Testis (tissue), 5 donors: Measurements from ENCODE around the gene DNAAF2. TPM values are rescaled to one million over a fixed set of nuclear protein-coding genes. Genes with fewer than 3 reads are reported as not detected.
A peak's percentile ranks its signal among the peaks of the same experiment; 100 is the strongest.

Experiments used
- DNase-seq: peaks from one replicate; pipeline ENCODE4 v3.0.0-alpha.2; 2019
- H3K27ac ChIP-seq, 2 donors: fragments of 200-600 bp; sonication (generic); one replicate each; pipeline ENCODE4 v1.5.1; 2019
- H3K27me3 ChIP-seq: fragments of 200-600 bp; sonication (generic); one replicate; pipeline ENCODE4 v1.5.1; 2019
- H3K36me3 ChIP-seq: fragments of 200-600 bp; sonication (generic); one replicate; pipeline ENCODE4 v1.5.1; 2017; ENCODE audit warnings: low read depth; ENCODE audit errors: missing control alignments
- H3K4me1 ChIP-seq: fragments of 200-600 bp; sonication (generic); one replicate; pipeline ENCODE4 v1.5.1; 2019
- H3K4me3 ChIP-seq, 2 donors: fragments of 200-600 bp; sonication (generic); one replicate each; pipeline ENCODE4 v1.5.1; 2017 to 2019
- H3K9me3 ChIP-seq: fragments of 200-600 bp; sonication (generic); one replicate; pipeline ENCODE4 v1.5.1; 2017
- CTCF ChIP-seq, 3 experiments: fragments of 450-650 bp in 2 of 3; fragments of 200-600 bp in 1 of 3; sonication (generic) in 1 of 3; IDR thresholded peaks; one replicate each; pipeline ENCODE4 v1.5.1; 2016 to 2019; ENCODE audit warnings: antibody characterized with exemption in 3 of 3, mild to moderate bottlenecking in 2 of 3, moderate library complexity in 1 of 3
- POLR2A ChIP-seq: fragments of 450-650 bp; IDR thresholded peaks from one replicate; pipeline ENCODE4 v1.6.1; 2017; ENCODE audit warnings: antibody characterized with exemption, mild to moderate bottlenecking, moderate library complexity
- WGBS, 2 donors: methylation state at CpG; one replicate each; pipeline ENCODE4 v1.1.5; 2018; 5-methylcytosine and 5-hydroxymethylcytosine counted together
- intact Hi-C: fragments of 100-400 bp; cut with DNase I; formaldehyde crosslinking; loops from one replicate; pipeline ENCODE4 v1.15.1; 2023; ENCODE audit warnings: low total_unique reads
- long read RNA-seq, 2 donors: transcript quantifications; one replicate each; lab custom pipeline, GENCODE V29; 2026
- polyA plus RNA-seq: library from polyadenylated mRNA; stranded (reverse); fragments of 350-450 nt; fragmentation: Illumina TruSeq; extraction: RNeasy Lipid Tissue Mini Kit (QIAGEN cat#74804); gene quantifications from one replicate; pipeline ENCODE4 v1.2.3, GENCODE V29; 2014; ENCODE audit warnings: low read depth, low replicate concordance; ENCODE audit not compliant: insufficient read depth
- total RNA-seq, 2 donors: library from RNA; depleted of rRNA; stranded (reverse); fragments of >200 nt; gene quantifications; one replicate each; pipeline ENCODE4 v1.2.3, GENCODE V29; 2016

DNAAF2 gene, protein sequence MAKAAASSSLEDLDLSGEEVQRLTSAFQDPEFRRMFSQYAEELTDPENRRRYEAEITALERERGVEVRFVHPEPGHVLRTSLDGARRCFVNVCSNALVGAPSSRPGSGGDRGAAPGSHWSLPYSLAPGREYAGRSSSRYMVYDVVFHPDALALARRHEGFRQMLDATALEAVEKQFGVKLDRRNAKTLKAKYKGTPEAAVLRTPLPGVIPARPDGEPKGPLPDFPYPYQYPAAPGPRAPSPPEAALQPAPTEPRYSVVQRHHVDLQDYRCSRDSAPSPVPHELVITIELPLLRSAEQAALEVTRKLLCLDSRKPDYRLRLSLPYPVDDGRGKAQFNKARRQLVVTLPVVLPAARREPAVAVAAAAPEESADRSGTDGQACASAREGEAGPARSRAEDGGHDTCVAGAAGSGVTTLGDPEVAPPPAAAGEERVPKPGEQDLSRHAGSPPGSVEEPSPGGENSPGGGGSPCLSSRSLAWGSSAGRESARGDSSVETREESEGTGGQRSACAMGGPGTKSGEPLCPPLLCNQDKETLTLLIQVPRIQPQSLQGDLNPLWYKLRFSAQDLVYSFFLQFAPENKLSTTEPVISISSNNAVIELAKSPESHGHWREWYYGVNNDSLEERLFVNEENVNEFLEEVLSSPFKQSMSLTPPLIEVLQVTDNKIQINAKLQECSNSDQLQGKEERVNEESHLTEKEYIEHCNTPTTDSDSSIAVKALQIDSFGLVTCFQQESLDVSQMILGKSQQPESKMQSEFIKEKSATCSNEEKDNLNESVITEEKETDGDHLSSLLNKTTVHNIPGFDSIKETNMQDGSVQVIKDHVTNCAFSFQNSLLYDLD
- 10 to 100 TPM; 15.3 to 18.2 TPM for total RNA-seq
- 12.7 TPM for polyA plus RNA-seq
- long read RNA-seq, donor 1, transcript DNAAF2-201 (3 exons, 2,963 nt) = major isoform, 9 of 12 reads
- long read RNA-seq, donor 1, partial matches to known transcripts = 0 of 12 reads
- long read RNA-seq, donor 1, other reads (novel, unspliced or antisense) = 0 of 12 reads
- long read RNA-seq, donor 2, transcript DNAAF2-201 (3 exons, 2,963 nt) = major isoform, 5 of 8 reads
- long read RNA-seq, donor 2, partial matches to known transcripts = 0 of 8 reads
- long read RNA-seq, donor 2, other reads (novel, unspliced or antisense) = 0 of 8 reads

- peaks cover 19% of the 10 kb centered on the region for H3K4me1 ChIP-seq
- intact Hi-C loops = loop anchor here (5.0 kb wide), 1 partner anchor 133 kb away; the partner anchor contains the start of gene KLHDC2
Measured at GRCh38 chr14:49634547-49635334, at the start of gene DNAAF2. Gene DNAAF2 (minus strand): TSS chr14:49635244. CDS start chr14:49635149, 95 bp downstream.

GRCh38 chr14:49679271-49679670 lies 44.2 kb upstream of the DNAAF2 start:
- no peaks in the 10 kb centered on the region for H3K4me1 ChIP-seq
- WGBS, 2 donors = 76 to 84% methylated on average over 2 of the region's 2 CpGs
- DNase-seq = no peak
- no peak overlapping the region for H3K27ac ChIP-seq
- no peaks in the 10 kb centered on the region for H3K9me3 ChIP-seq
- intact Hi-C loops = no loop called here
- no peaks in the 10 kb centered on the region for H3K36me3 ChIP-seq
- H3K4me3 ChIP-seq = no peak overlapping the region
- TF ChIP-seq POLR2A (no peak), CTCF (IDR thresholded peaks at IDR 0.05) (no peak)
- no peaks in the 10 kb centered on the region for H3K27me3 ChIP-seq

More at GRCh38 chr14:49634547-49635334, at the start of gene DNAAF2:
- Histone ChIP-seq H3K36me3 (no peaks in the 10 kb centered on the region), H3K27ac (peak within 1 kb of the TSS; percentile 96), H3K9me3 (no peaks in the 10 kb centered on the region), H3K27me3 (no peaks in the 10 kb centered on the region), H3K4me3 (peak within 1 kb of the TSS; percentile 95 to 99)
- WGBS, 2 donors = 0% methylated on average over 19 to 30 of the region's 80 CpGs
- peak; percentile 80 for DNase-seq
- TF ChIP-seq CTCF (IDR thresholded peaks at IDR 0.05) (no peak), POLR2A (no peak)

- no peaks in the 10 kb centered on the region for H3K36me3 ChIP-seq
- no peak overlapping the region for H3K4me3 ChIP-seq
- no peaks in the 10 kb centered on the region for H3K9me3 ChIP-seq
- H3K4me1 ChIP-seq = no peaks in the 10 kb centered on the region
- H3K27me3 ChIP-seq = no peaks in the 10 kb centered on the region
- no peak for TF ChIP-seq CTCF (IDR thresholded peaks at IDR 0.05)
- no peak for TF ChIP-seq POLR2A
- intact Hi-C loops = no loop called here
- no peak overlapping the region for H3K27ac ChIP-seq
- 98 to 100% methylated on average over 2 to 4 of the region's 4 CpGs for WGBS, 2 donors
- DNase-seq = no peak
Measured at GRCh38 chr14:49677643-49678042, 42.6 kb upstream of the DNAAF2 start.

GRCh38 chr14:49673586-49673985 lies 38.5 kb upstream of the DNAAF2 start:
- H3K4me3 ChIP-seq = no peak overlapping the region
- H3K27me3 ChIP-seq = no peaks in the 10 kb centered on the region
- TF ChIP-seq CTCF (IDR thresholded peaks at IDR 0.05) = no peak
- TF ChIP-seq POLR2A = no peak
- whole genome bisulfite sequencing, 2 donors = 93 to 98% methylated on average over 2 of the region's 2 CpGs
- intact Hi-C loops = no loop called here
- no peaks in the 10 kb centered on the region for H3K9me3 ChIP-seq
- no peaks in the 10 kb centered on the region for H3K36me3 ChIP-seq
- no peak for DNase-seq
- H3K4me1 ChIP-seq = no peaks in the 10 kb centered on the region
- H3K27ac ChIP-seq = no peak overlapping the region
